T-helper 17 cell (primary cell): Measurements from ENCODE around the gene RNF10. TPM values are rescaled to one million over a fixed set of nuclear protein-coding genes. Genes with fewer than 3 reads are reported as not detected.
A peak's percentile ranks its signal among the peaks of the same experiment; 100 is the strongest.

Experiments
- ATAC-seq: fragments of 150-1000 bp; cut with Tn5 transposase; 2 replicates; pipeline ENCODE4 v1.10.0; 2021; ENCODE audit warnings: mild to moderate bottlenecking, moderate library complexity
- DNase-seq, 3 donors: peaks; one replicate each; pipeline versions ENCODE4 v3.0.0 to v3.0.0-alpha.2; 2020 to 2021
- H3K9me3 ChIP-seq: one replicate; pipeline ENCODE4 v1.7.0; 2013; ENCODE audit warnings: low read length, mild to moderate bottlenecking; ENCODE audit not compliant: control insufficient read depth, poor library complexity, severe bottlenecking
- H3K27ac Mint-ChIP-seq: one replicate; pipeline ENCODE4 v1.8.0; 2022; ENCODE audit warnings: mild to moderate bottlenecking, moderate library complexity, mixed read lengths
- H3K27me3 Mint-ChIP-seq: one replicate; pipeline ENCODE4 v1.8.0; 2022; ENCODE audit warnings: mixed read lengths
- H3K36me3 Mint-ChIP-seq: one replicate; pipeline ENCODE4 v1.8.0; 2022; ENCODE audit warnings: low read depth, mixed read lengths
- H3K4me1 Mint-ChIP-seq: one replicate; pipeline ENCODE4 v1.8.0; 2022; ENCODE audit warnings: mild to moderate bottlenecking, mixed read lengths
- H3K4me3 Mint-ChIP-seq: one replicate; pipeline ENCODE4 v1.8.0; 2022; ENCODE audit warnings: mild to moderate bottlenecking, moderate library complexity, mixed read lengths
- total RNA-seq, 4 donors: library from RNA in 2 of 4; stranded (reverse) in 2 of 4; gene quantifications; one replicate each; pipeline ENCODE4 v1.2.3 and lab custom pipeline; 2022 to 2026

The RNF10 gene
- total RNA-seq, 2 donors from 2014 or later: 372 to 430 TPM

GRCh38 chr12:120534703-120535655 lies 823 bp downstream of the RNF10 start:
- ATAC-seq (peak; percentile 64), DNase-seq (peak; percentile 27 to 37 (median 35))
- no peaks in the 10 kb centered on the region for H3K9me3 ChIP-seq
- peak overlapping the region; percentile 97 for H3K27ac Mint-ChIP-seq
- no peaks in the 10 kb centered on the region for H3K27me3 Mint-ChIP-seq
- H3K4me1 Mint-ChIP-seq: peaks cover 40% of the 10 kb centered on the region
- peaks cover 2% of the 10 kb centered on the region for H3K36me3 Mint-ChIP-seq
- peak overlapping the region; percentile 98 for H3K4me3 Mint-ChIP-seq

GRCh38 chr12:120536064-120536791 lies 2.1 kb downstream of the RNF10 start:
- no peaks in the 10 kb centered on the region for H3K9me3 ChIP-seq
- ATAC-seq (peak; percentile 39), DNase-seq (no peak)
- peak overlapping the region; percentile 97 for H3K27ac Mint-ChIP-seq
- H3K36me3 Mint-ChIP-seq: peaks cover 2% of the 10 kb centered on the region
- H3K27me3 Mint-ChIP-seq: no peaks in the 10 kb centered on the region
- H3K4me1 Mint-ChIP-seq: peaks cover 48% of the 10 kb centered on the region
- H3K4me3 Mint-ChIP-seq: peak overlapping the region; percentile 98

- Mint-ChIP-seq H3K27ac (peak overlapping the region; percentile 97), H3K4me1 (peaks cover 55% of the 10 kb centered on the region), H3K4me3 (peak overlapping the region; percentile 98), H3K27me3 (no peaks in the 10 kb centered on the region), H3K36me3 (peaks cover 2% of the 10 kb centered on the region)
- no peaks in the 10 kb centered on the region for H3K9me3 ChIP-seq
- no peak for ATAC-seq
- no peak for DNase-seq
These were observed 3.7 kb downstream of the RNF10 start for GRCh38 chr12:120537856-120538220.

- Mint-ChIP-seq H3K36me3 (peaks cover 2% of the 10 kb centered on the region), H3K27ac (peak overlapping the region; percentile 97), H3K27me3 (no peaks in the 10 kb centered on the region), H3K4me3 (peak overlapping the region; percentile 98), H3K4me1 (peaks cover 56% of the 10 kb centered on the region)
- ATAC-seq (no peak), DNase-seq (no peak)
- H3K9me3 ChIP-seq: no peaks in the 10 kb centered on the region
These were observed 4.4 kb downstream of the RNF10 start for GRCh38 chr12:120538281-120539156.

- peaks cover 2% of the 10 kb centered on the region for H3K36me3 Mint-ChIP-seq
- peak overlapping the region; percentile 97 for H3K27ac Mint-ChIP-seq
- ATAC-seq (no peak), DNase-seq (no peak)
- peaks cover 53% of the 10 kb centered on the region for H3K4me1 Mint-ChIP-seq
- H3K9me3 ChIP-seq: no peaks in the 10 kb centered on the region
- H3K4me3 Mint-ChIP-seq: peak overlapping the region; percentile 98
- H3K27me3 Mint-ChIP-seq: no peaks in the 10 kb centered on the region
These were observed 5.1 kb downstream of the RNF10 start for GRCh38 chr12:120539303-120539702.

- H3K4me1 Mint-ChIP-seq: peaks cover 50% of the 10 kb centered on the region
These were observed 6.3 kb downstream of the RNF10 start for GRCh38 chr12:120540445-120540844.

GRCh38 chr12:120542166-120542565 lies 8.0 kb downstream of the RNF10 start:
- H3K4me3 Mint-ChIP-seq: no peak overlapping the region
- no peaks in the 10 kb centered on the region for H3K36me3 Mint-ChIP-seq
- ATAC-seq: no peak
- H3K27ac Mint-ChIP-seq: peak overlapping the region; percentile 32
- no peak for DNase-seq
- H3K4me1 Mint-ChIP-seq: peaks cover 38% of the 10 kb centered on the region
- no peaks in the 10 kb centered on the region for H3K27me3 Mint-ChIP-seq
- no peaks in the 10 kb centered on the region for H3K9me3 ChIP-seq

More at GRCh38 chr12:120540445-120540844, 6.3 kb downstream of the RNF10 start:
- no peak overlapping the region for H3K27ac Mint-ChIP-seq
- H3K9me3 ChIP-seq: no peaks in the 10 kb centered on the region
- DNase-seq (no peak), ATAC-seq (no peak)
- H3K4me3 Mint-ChIP-seq: no peak overlapping the region
- H3K27me3 Mint-ChIP-seq: no peaks in the 10 kb centered on the region
- no peaks in the 10 kb centered on the region for H3K36me3 Mint-ChIP-seq

GRCh38 chr12:120544691-120545090 lies 10.5 kb downstream of the RNF10 start:
- ATAC-seq (no peak), DNase-seq (no peak)
- Mint-ChIP-seq H3K27me3 (no peaks in the 10 kb centered on the region), H3K4me1 (peaks cover 20% of the 10 kb centered on the region), H3K4me3 (no peak overlapping the region), H3K36me3 (no peaks in the 10 kb centered on the region), H3K27ac (no peak overlapping the region)
- H3K9me3 ChIP-seq: no peaks in the 10 kb centered on the region

GRCh38 chr12:120546050-120546386 lies 11.9 kb downstream of the RNF10 start:
- H3K27me3 Mint-ChIP-seq: no peaks in the 10 kb centered on the region
- H3K4me3 Mint-ChIP-seq: no peak overlapping the region
- DNase-seq (no peak), ATAC-seq (no peak)
- H3K4me1 Mint-ChIP-seq: peaks cover 13% of the 10 kb centered on the region
- no peaks in the 10 kb centered on the region for H3K36me3 Mint-ChIP-seq
- H3K9me3 ChIP-seq: no peaks in the 10 kb centered on the region
- no peak overlapping the region for H3K27ac Mint-ChIP-seq

- Mint-ChIP-seq H3K27me3 (no peaks in the 10 kb centered on the region), H3K4me1 (peaks cover 9% of the 10 kb centered on the region), H3K27ac (no peak overlapping the region), H3K36me3 (no peaks in the 10 kb centered on the region), H3K4me3 (no peak overlapping the region)
- ATAC-seq (no peak), DNase-seq (no peak)
- H3K9me3 ChIP-seq: no peaks in the 10 kb centered on the region
These were observed 20.5 kb downstream of the RNF10 start for GRCh38 chr12:120554678-120555077.

GRCh38 chr12:120557589-120557988 lies 23.4 kb downstream of the RNF10 start:
- ATAC-seq: no peak

GRCh38 chr12:120562906-120563305 lies 28.8 kb downstream of the RNF10 start:
- Mint-ChIP-seq H3K27me3 (no peaks in the 10 kb centered on the region), H3K36me3 (peaks cover 5% of the 10 kb centered on the region), H3K4me1 (no peaks in the 10 kb centered on the region)

More at GRCh38 chr12:120557589-120557988, 23.4 kb downstream of the RNF10 start:
- Mint-ChIP-seq H3K36me3 (no peaks in the 10 kb centered on the region), H3K27me3 (no peaks in the 10 kb centered on the region), H3K4me1 (peaks cover 2% of the 10 kb centered on the region), H3K27ac (no peak overlapping the region), H3K4me3 (no peak overlapping the region)
- DNase-seq: no peak
- H3K9me3 ChIP-seq: no peaks in the 10 kb centered on the region

GRCh38 chr12:120563495-120563894 lies 29.3 kb downstream of the RNF10 start:
- Mint-ChIP-seq H3K36me3 (peaks cover 5% of the 10 kb centered on the region), H3K4me3 (peak overlapping the region; percentile 15), H3K4me1 (no peaks in the 10 kb centered on the region), H3K27me3 (no peaks in the 10 kb centered on the region), H3K27ac (no peak overlapping the region)
- no peak for DNase-seq
- no peak for ATAC-seq
- H3K9me3 ChIP-seq: no peaks in the 10 kb centered on the region

More at GRCh38 chr12:120562906-120563305, 28.8 kb downstream of the RNF10 start:
- ATAC-seq (no peak), DNase-seq (no peak)
- H3K27ac Mint-ChIP-seq: peak overlapping the region; percentile 19
- H3K9me3 ChIP-seq: no peaks in the 10 kb centered on the region
- H3K4me3 Mint-ChIP-seq: no peak overlapping the region
